Suprapubic skin (tissue), 3 donors: ENCODE measurements around the gene PLIN4.

Experiments used
- CTCF ChIP-seq, 2 donors: fragments of 200-600 bp in 1 of 2; fragments of 450-650 bp in 1 of 2; sonication (generic) in 1 of 2; IDR thresholded peaks; one replicate each; pipeline ENCODE4 v1.5.1; 2016 to 2019; ENCODE audit warnings: antibody characterized with exemption in 2 of 2, mild to moderate bottlenecking in 1 of 2, moderate library complexity in 1 of 2
- POLR2A ChIP-seq, 2 donors: fragments of 450-650 bp; IDR thresholded peaks; one replicate each; pipeline ENCODE4 v1.6.1; 2017; ENCODE audit warnings: antibody characterized with exemption in 2 of 2, mild to moderate bottlenecking in 2 of 2, moderate library complexity in 2 of 2

GRCh38 chr19:4503825-4504170 is 14.5 kb downstream of the PLIN4 start:
- no peak for TF ChIP-seq POLR2A (IDR thresholded peaks at IDR 0.05)
- TF ChIP-seq CTCF (IDR thresholded peaks at IDR 0.05) = no peak
